COLO668 (cell line): ENCODE measurements around the gene PELI2.

Source experiments
- DNase-seq: peaks from one replicate; lab custom pipeline; 2025; ENCODE audit not compliant: unreplicated experiment; lab: John Stamatoyannopoulos, UW

PELI2 gene

GRCh38 chr14:56199095-56199981 lies 81.1 kb downstream of the PELI2 start:
- DNase-seq: no peak

GRCh38 chr14:56199982-56200577 lies 81.9 kb downstream of the PELI2 start:
- no peak for DNase-seq

GRCh38 chr14:56202256-56202655 lies 84.0 kb downstream of the PELI2 start:
- no peak for DNase-seq

GRCh38 chr14:56205881-56206280 lies 87.7 kb downstream of the PELI2 start:
- DNase-seq: no peak

- no peak for DNase-seq
Measured at GRCh38 chr14:56206596-56206995, 88.4 kb downstream of the PELI2 start.

GRCh38 chr14:56207626-56208292 lies 89.5 kb downstream of the PELI2 start:
- no peak for DNase-seq

- DNase-seq: no peak
Measured at GRCh38 chr14:56208520-56208919, 90.3 kb downstream of the PELI2 start.

GRCh38 chr14:56210571-56210970 lies 92.4 kb downstream of the PELI2 start:
- no peak for DNase-seq

- DNase-seq: no peak
Measured at GRCh38 chr14:56211084-56211483, 92.9 kb downstream of the PELI2 start.

GRCh38 chr14:56211844-56212243 lies 93.6 kb downstream of the PELI2 start:
- no peak for DNase-seq

GRCh38 chr14:56212521-56212920 lies 94.3 kb downstream of the PELI2 start:
- no peak for DNase-seq

- DNase-seq: no peak
Measured at GRCh38 chr14:56213306-56213705, 95.1 kb downstream of the PELI2 start.

GRCh38 chr14:56215180-56215579 lies 97.0 kb downstream of the PELI2 start:
- DNase-seq: no peak

GRCh38 chr14:56216626-56217379 lies 98.6 kb downstream of the PELI2 start:
- DNase-seq: peak; percentile 89

GRCh38 chr14:56217380-56218045 lies 99.3 kb downstream of the PELI2 start:
- DNase-seq: no peak

- DNase-seq: no peak
Measured at GRCh38 chr14:56219666-56220413, 101.6 kb downstream of the PELI2 start.

- no peak for DNase-seq
Measured at GRCh38 chr14:56221382-56222128, 103.3 kb downstream of the PELI2 start.

GRCh38 chr14:56224229-56224628 lies 106.0 kb downstream of the PELI2 start:
- DNase-seq: no peak
